PFSK-1 (cell line): ENCODE measurements around the gene ZNF668.

Experiments
- FOXP2 ChIP-seq: optimal IDR thresholded peaks from 2 replicates; pipeline ENCODE3; 2011; ENCODE audit warnings: borderline replicate concordance, control low read depth, inconsistent platforms; ENCODE audit not compliant: insufficient read depth; ENCODE audit errors: extremely low read length, extremely low read depth
- POLR2AphosphoS5 ChIP-seq: IDR thresholded peaks from 2 replicates; pipeline ENCODE4 v1.6.1; 2012; ENCODE audit warnings: low read depth, mild to moderate bottlenecking, control low read depth, low read length, moderate library complexity
- SIN3A ChIP-seq: IDR thresholded peaks from 2 replicates; pipeline ENCODE4 v1.6.1; 2012; ENCODE audit warnings: mild to moderate bottlenecking, low read length, moderate library complexity, borderline replicate concordance; ENCODE audit not compliant: insufficient read depth
- TAF1 ChIP-seq: IDR thresholded peaks from 2 replicates; pipeline ENCODE4 v1.6.1; 2012; ENCODE audit warnings: low read length, control low read depth, borderline replicate concordance; ENCODE audit not compliant: insufficient read depth
- TF ChIP-seq, protein P1 (sequence below), 2 experiments: IDR thresholded peaks; 2 replicates each; pipeline versions ENCODE4 v1.6.1 to v1.8.0; 2011 to 2012; ENCODE audit warnings: low read depth in 2 of 2, low read length in 2 of 2, control low read depth in 1 of 2, inconsistent platforms in 1 of 2, mild to moderate bottlenecking in 1 of 2, moderate library complexity in 1 of 2; ENCODE audit not compliant: insufficient read depth in 1 of 2

Gene ZNF668

GRCh38 chr16:31092330-31092729, 18.3 kb upstream of the ZNF668 start:
- no peak for TF ChIP-seq TAF1
- TF ChIP-seq, protein P1, sequence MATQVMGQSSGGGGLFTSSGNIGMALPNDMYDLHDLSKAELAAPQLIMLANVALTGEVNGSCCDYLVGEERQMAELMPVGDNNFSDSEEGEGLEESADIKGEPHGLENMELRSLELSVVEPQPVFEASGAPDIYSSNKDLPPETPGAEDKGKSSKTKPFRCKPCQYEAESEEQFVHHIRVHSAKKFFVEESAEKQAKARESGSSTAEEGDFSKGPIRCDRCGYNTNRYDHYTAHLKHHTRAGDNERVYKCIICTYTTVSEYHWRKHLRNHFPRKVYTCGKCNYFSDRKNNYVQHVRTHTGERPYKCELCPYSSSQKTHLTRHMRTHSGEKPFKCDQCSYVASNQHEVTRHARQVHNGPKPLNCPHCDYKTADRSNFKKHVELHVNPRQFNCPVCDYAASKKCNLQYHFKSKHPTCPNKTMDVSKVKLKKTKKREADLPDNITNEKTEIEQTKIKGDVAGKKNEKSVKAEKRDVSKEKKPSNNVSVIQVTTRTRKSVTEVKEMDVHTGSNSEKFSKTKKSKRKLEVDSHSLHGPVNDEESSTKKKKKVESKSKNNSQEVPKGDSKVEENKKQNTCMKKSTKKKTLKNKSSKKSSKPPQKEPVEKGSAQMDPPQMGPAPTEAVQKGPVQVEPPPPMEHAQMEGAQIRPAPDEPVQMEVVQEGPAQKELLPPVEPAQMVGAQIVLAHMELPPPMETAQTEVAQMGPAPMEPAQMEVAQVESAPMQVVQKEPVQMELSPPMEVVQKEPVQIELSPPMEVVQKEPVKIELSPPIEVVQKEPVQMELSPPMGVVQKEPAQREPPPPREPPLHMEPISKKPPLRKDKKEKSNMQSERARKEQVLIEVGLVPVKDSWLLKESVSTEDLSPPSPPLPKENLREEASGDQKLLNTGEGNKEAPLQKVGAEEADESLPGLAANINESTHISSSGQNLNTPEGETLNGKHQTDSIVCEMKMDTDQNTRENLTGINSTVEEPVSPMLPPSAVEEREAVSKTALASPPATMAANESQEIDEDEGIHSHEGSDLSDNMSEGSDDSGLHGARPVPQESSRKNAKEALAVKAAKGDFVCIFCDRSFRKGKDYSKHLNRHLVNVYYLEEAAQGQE (IDR thresholded peaks at IDR 0.05; ENCODE audit: insufficient read depth in 1 of 2, low read depth in 2 of 2, low read length in 2 of 2) = no peak
- TF ChIP-seq FOXP2 = no peak
- TF ChIP-seq POLR2AphosphoS5 = no peak
- no peak for TF ChIP-seq SIN3A

DNA sequence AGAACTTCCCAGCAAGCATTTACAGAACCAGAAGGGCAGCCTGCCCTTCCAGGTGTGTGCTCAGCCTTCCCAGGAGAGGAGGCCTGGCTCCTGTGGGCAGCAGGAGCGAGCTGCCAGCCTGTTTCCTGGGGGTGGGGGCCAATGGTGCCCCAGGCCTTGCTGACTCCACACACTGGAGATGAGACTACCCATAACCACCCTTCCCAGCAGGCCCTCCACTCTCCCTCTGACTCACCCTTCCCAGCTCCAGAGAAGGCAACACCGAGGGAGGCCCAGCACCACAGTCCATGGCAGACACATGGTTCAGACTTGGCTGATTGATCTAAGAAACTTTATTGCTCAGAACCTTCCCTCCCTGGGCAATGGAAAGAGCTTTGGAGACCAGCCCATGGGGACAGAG, 16.5 kb upstream of the ZNF668 start:
- TF ChIP-seq POLR2AphosphoS5 (no peak), SIN3A (no peak), FOXP2 (no peak), TAF1 (no peak)
- TF ChIP-seq, protein P1 (IDR thresholded peaks at IDR 0.05; ENCODE audit: insufficient read depth in 1 of 2, low read depth in 2 of 2, low read length in 2 of 2) = no peak

- no peak for TF ChIP-seq POLR2AphosphoS5
- no peak for TF ChIP-seq TAF1
- no peak for TF ChIP-seq SIN3A
- TF ChIP-seq, protein P1 (IDR thresholded peaks at IDR 0.05; ENCODE audit: insufficient read depth in 1 of 2, low read depth in 2 of 2, low read length in 2 of 2) = no peak
- no peak for TF ChIP-seq FOXP2
These were observed 15.2 kb upstream of the ZNF668 start for GRCh38 chr16:31089199-31089598.

DNA sequence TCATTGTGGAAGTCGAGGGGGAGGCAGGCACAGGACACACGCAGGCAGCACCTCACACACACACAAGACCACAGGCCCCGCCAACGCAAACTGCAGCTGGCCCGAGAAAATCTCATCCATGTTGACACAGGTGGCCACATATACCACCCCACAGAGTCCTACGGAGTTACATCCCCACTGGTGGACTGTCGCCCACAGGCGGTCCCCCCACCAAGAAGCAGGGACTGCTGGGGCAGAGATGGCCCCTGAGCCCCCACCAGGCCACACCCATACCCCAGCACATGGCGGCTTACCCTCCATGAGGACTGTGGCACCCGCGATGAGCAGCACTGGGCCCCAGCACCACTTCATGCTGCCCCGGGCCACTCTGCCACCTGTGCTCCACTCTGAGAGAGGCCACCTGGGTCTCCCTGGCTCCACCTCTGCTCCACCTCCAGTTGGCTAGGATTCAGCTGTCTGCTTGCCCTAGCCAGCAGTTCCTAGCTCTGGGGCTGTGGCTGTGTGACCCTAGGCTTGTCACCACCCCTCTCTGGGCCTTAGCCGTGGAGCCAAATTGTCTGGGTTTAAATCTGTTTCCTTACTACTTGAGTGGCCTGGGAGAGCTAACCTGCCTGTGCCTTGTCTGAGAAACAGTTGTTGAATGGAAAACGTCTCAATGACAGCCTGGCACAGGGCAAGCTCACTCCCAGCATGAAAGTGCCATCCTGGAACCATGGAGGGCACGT, 14.6 kb upstream of the ZNF668 start, which contains the start of gene PRSS53:
Gene PRSS53 (minus strand): TSS at position 485 of the 725 bp plus-strand sequence. CDS start 134 bp downstream, at position 351.
- no peak for TF ChIP-seq FOXP2
- no peak for TF ChIP-seq TAF1
- TF ChIP-seq POLR2AphosphoS5 = no peak
- TF ChIP-seq, protein P1 (IDR thresholded peaks at IDR 0.05; ENCODE audit: insufficient read depth in 1 of 2, low read depth in 2 of 2, low read length in 2 of 2) = no peak
- no peak for TF ChIP-seq SIN3A
